ENCODE measurements around the gene SLC39A3. TPM values are rescaled to one million over a fixed set of nuclear protein-coding genes. Genes with fewer than 3 reads are reported as not detected.

The SLC39A3 gene
- total and polyA plus RNA-seq, 2 of the 8 experiments (the other 6 are each of a cell fraction or from before 2014, with no cell fraction given) = 33.0 to 52.9 TPM

GRCh38 chr19:2785244-2785997, 45.6 kb upstream of the SLC39A3 start, which contains the start of gene THOP1:
TSS of gene THOP1 (plus strand) at chr19:2785503. CDS start at chr19:2785663, 160 bp downstream.
- peaks cover 31 to 71% of the 10 kb centered on the region in 2 experiments for H3K79me2 ChIP-seq (ENCODE audit: control insufficient read depth in 1 of 2, insufficient read depth in 2 of 2, low read length in 2 of 2)
- H2AFZ ChIP-seq (ENCODE audit: low read length) = no peak within 1 kb of the TSS; the same call in 1 of the 2 replicates
- H3K27ac ChIP-seq (ENCODE audit: low read depth, low read length) = peak within 1 kb of the TSS; percentile 46
- no peak within 1 kb of the TSS for H2BK12ac ChIP-seq (ENCODE audit: low read depth, low read length)
- H3K4ac ChIP-seq (replicated peaks; ENCODE audit: insufficient read length, low read depth, low read length) = no peak within 1 kb of the TSS
- 0 out of 2 replicates have a peak within 1 kb of the TSS, but pooled peaks have one; percentile 10 for H2AK5ac ChIP-seq (ENCODE audit: low read depth, low read length)
- H2BK15ac ChIP-seq (ENCODE audit: low read length) = no peak within 1 kb of the TSS
- DNase-seq (ENCODE audit: low read depth in 1 of 2, low spot score in 2 of 2) (peak; percentile 95 to 97), FAIRE-seq (no peak)
- H2BK5ac ChIP-seq (ENCODE audit: low read depth, low read length) = peak within 1 kb of the TSS; percentile 78; the same call in 1 of the 2 replicates
- H3K9ac ChIP-seq (replicated peaks in 1 of 4; ENCODE audit: extremely low read depth in 1 of 4, low read depth in 3 of 4, low read length in 3 of 4) = peak within 1 kb of the TSS; percentile 68 to 85 (median 72)
- H3K14ac ChIP-seq (ENCODE audit: insufficient read length) = no peak within 1 kb of the TSS
- H3K4me2 ChIP-seq (ENCODE audit: insufficient read depth in 1 of 2, low read depth in 2 of 2, low read length in 2 of 2) = peak within 1 kb of the TSS; percentile 76 to 90
- ChIA-PET CTCF (ENCODE audit: partially characterized antibody) (interaction anchor here (0.9 to 1.4 kb wide), 3 partner anchors 11 to 100 kb away, joined by 3 read pairs; no protein-coding TSS in a partner anchor), POLR2A (ENCODE audit: partially characterized antibody) (interaction anchor here (0.5 to 1.0 kb wide), 3 partner anchors 27 to 146 kb away, joined by 3 read pairs; no protein-coding TSS in a partner anchor)
- H4K20me1 ChIP-seq (replicated peaks in 1 of 2; ENCODE audit: control insufficient read depth in 1 of 2, insufficient read depth in 2 of 2, low read length in 2 of 2) = peaks cover 6 to 28% of the 10 kb centered on the region in 2 experiments
- H3K9me3 ChIP-seq (ENCODE audit: insufficient read depth in 2 of 2, low read depth in 1 of 2, low read length in 1 of 2) = no peaks in the 10 kb centered on the region
- H3K56ac ChIP-seq (replicated peaks; ENCODE audit: insufficient read length, low read depth, low read length) = peak within 1 kb of the TSS; percentile 80
- H3K79me1 ChIP-seq (ENCODE audit: low read depth, low read length) = peaks cover 4% of the 10 kb centered on the region; the same call in 1 of the 2 replicates
- H3K36me3 ChIP-seq (ENCODE audit: control insufficient read depth in 2 of 4, insufficient read depth in 4 of 4, low read length in 3 of 4) = peaks cover 1 to 13% (median 5%) of the 10 kb centered on the region in 4 experiments; a peak in 7 of 8 replicates
- peaks cover 0 to 6% (median 2%) of the 10 kb centered on the region in 4 experiments; a peak in 4 of 7 replicates for H3K4me1 ChIP-seq (replicated peaks in 1 of 4; ENCODE audit: control insufficient read depth in 3 of 4, insufficient read depth in 4 of 4, low read length in 3 of 4)
- WGBS, 2 experiments (ENCODE audit: extremely low coverage in 1 of 2, insufficient coverage in 1 of 2, insufficient read length in 1 of 2, insufficient replicate concordance in 2 of 2, low coverage in 1 of 2, low lambda C conversion rate in 2 of 2, missing lambda C conversion rate in 1 of 2) = 1% methylated on average over 47 of the region's 78 CpGs; no CpG with 5 or more reads in 1 of the 2 experiments
- H4K91ac ChIP-seq (replicated peaks; ENCODE audit: insufficient read length, low read length) = no peak within 1 kb of the TSS
- no peaks in the 10 kb centered on the region for H3K27me3 ChIP-seq (replicated peaks in 1 of 4; ENCODE audit: control insufficient read depth in 3 of 4, extremely low read depth in 1 of 4, insufficient read depth in 3 of 4, low read length in 3 of 4)
- H3K18ac ChIP-seq (ENCODE audit: extremely low read depth, low read length) = no peak within 1 kb of the TSS; the same call in none of the 2 replicates
- H3K4me3 ChIP-seq (ENCODE audit: extremely low read depth in 1 of 4, insufficient read depth in 2 of 4, low read depth in 3 of 4, low read length in 4 of 4) = peak within 1 kb of the TSS; percentile 74 to 98 (median 92)
- no peak within 1 kb of the TSS for H3K23ac ChIP-seq (ENCODE audit: insufficient read length)
- H3K23me2 ChIP-seq (ENCODE audit: low read depth, low read length) = peaks cover 10% of the 10 kb centered on the region
- no peak within 1 kb of the TSS for H4K5ac ChIP-seq (ENCODE audit: insufficient read length, low read depth, low read length)
- H2BK120ac ChIP-seq (replicated peaks; ENCODE audit: low read depth, low read length) = no peak within 1 kb of the TSS
- no peak within 1 kb of the TSS for H2BK20ac ChIP-seq (ENCODE audit: low read length)
- H4K8ac ChIP-seq (ENCODE audit: extremely low read depth, insufficient read depth, low read length) = peak within 1 kb of the TSS; percentile 94
- TF ChIP-seq JUND (IDR thresholded peaks at IDR 0.05; ENCODE audit: low read length) (no peak), TAF7 (optimal IDR thresholded peaks at IDR 0.05; ENCODE audit: borderline replicate concordance, low read depth, low read length) (peak; percentile 60), BCL11A (IDR thresholded peaks at IDR 0.05; ENCODE audit: low read depth in 2 of 2, low read length in 2 of 2) (no peak), SP4 (IDR thresholded peaks at IDR 0.05; ENCODE audit: low read length) (no peak), MAX (IDR thresholded peaks at IDR 0.05) (peak; percentile 62; the same call in 1 of the 2 replicates), PHF8 (conservative IDR thresholded peaks at IDR 0.05; ENCODE audit: low read depth, low read length) (peak; percentile 96), KDM1A (IDR thresholded peaks at IDR 0.05; ENCODE audit: borderline replicate concordance, low read length) (no peak), SRF (IDR thresholded peaks at IDR 0.05; ENCODE audit: low read depth, low read length) (no peak), CEBPB (IDR thresholded peaks at IDR 0.05; ENCODE audit: low read depth, low read length) (no peak), CREB1 (IDR thresholded peaks at IDR 0.05) (peak; percentile 77), ASH2L (IDR thresholded peaks at IDR 0.05; ENCODE audit: low read length) (peak; percentile 78), RXRA (IDR thresholded peaks at IDR 0.05; ENCODE audit: insufficient read depth, low read depth, low read length) (no peak)

Measured in H1 (cell line).